Measurements from ENCODE around the gene SSR2.
"Not testable (repeated sequence)": the region's sequence is repeated elsewhere in the genome, so short reads cannot be mapped to it uniquely, and the experiment has no call there.

- not testable (repeated sequence) for TF ChIP-seq CTCF, POLR2A (IDR thresholded peaks at IDR 0.05)
Observed at GRCh38 chr1:155984903-155985645, 35.7 kb downstream of the SSR2 start.
